ENCODE data around the gene CFAP299. TPM values are rescaled to one million over a fixed set of nuclear protein-coding genes. Genes with fewer than 3 reads are reported as not detected.

Gene CFAP299
- total RNA-seq, 1 experiment from 2014 or later = not detected

GRCh38 chr4:80840396-80840795 is 504.9 kb downstream of the CFAP299 start:
- DNase-seq (ENCODE audit: low read depth, low spot score) (no peak), ATAC-seq (no peak)
- Histone ChIP-seq H3K9ac (ENCODE audit: low read length) (no peak overlapping the region), H3K4me3 (replicated peaks in 1 of 2; ENCODE audit: low read depth in 1 of 2, low read length in 2 of 2) (no peak overlapping the region), H3K4me1 (ENCODE audit: control insufficient read depth in 1 of 2, insufficient read depth in 2 of 2, low read length in 2 of 2) (no peaks in the 10 kb centered on the region), H3K79me2 (ENCODE audit: insufficient read depth, low read length) (no peaks in the 10 kb centered on the region), H3K9me3 (ENCODE audit: control insufficient read depth in 1 of 2, insufficient read depth in 1 of 2, low read depth in 1 of 2, low read length in 2 of 2) (no peaks in the 10 kb centered on the region), H3K9me2 (ENCODE audit: insufficient read depth) (no peaks in the 10 kb centered on the region), H3K4me2 (ENCODE audit: low read length) (no peak overlapping the region), H3K36me3 (ENCODE audit: control insufficient read depth in 1 of 2, insufficient read depth in 2 of 2, low read length in 2 of 2) (no peaks in the 10 kb centered on the region), H3K27ac (ENCODE audit: low read depth, low read length) (no peak overlapping the region), H3K27me3 (ENCODE audit: insufficient read depth, low read length) (no peaks in the 10 kb centered on the region), H4K20me1 (ENCODE audit: insufficient read depth) (no peaks in the 10 kb centered on the region), H2AFZ (ENCODE audit: low read depth, low read length, poor library complexity, severe bottlenecking) (no peak overlapping the region)
- no TSS peak for BruUV-seq (replicated peaks)
- ChIA-PET POLR2A (no interaction called here), RAD21 (ENCODE audit: low non-redundant PET in 1 of 2, low total read pairs in 2 of 2, uncharacterized antibody in 2 of 2, unreplicated experiment in 2 of 2) (no interaction called here), CTCF (no interaction called here)
- intact Hi-C loops (cut with micrococcal nuclease) = no loop called here
- no peak for TF ChIP-seq EGR1 (IDR thresholded peaks at IDR 0.05; ENCODE audit: low read depth)
- no peak for TF ChIP-seq ATF3 (IDR thresholded peaks at IDR 0.05)
- TF ChIP-seq ZNF274 (IDR thresholded peaks at IDR 0.05; ENCODE audit: low read depth, low read length) = no peak
- TF ChIP-seq ELF1 (IDR thresholded peaks at IDR 0.05; ENCODE audit: borderline replicate concordance, low read depth) = no peak
- no peak for TF ChIP-seq SIN3A (IDR thresholded peaks at IDR 0.05; ENCODE audit: low read depth)
- TF ChIP-seq CEBPB (IDR thresholded peaks at IDR 0.05; ENCODE audit: low read depth) = no peak
- no peak for TF ChIP-seq POLR2A (IDR thresholded peaks at IDR 0.05; ENCODE audit: borderline replicate concordance, extremely low read depth, insufficient read depth, insufficient read length)
- TF ChIP-seq JUND (IDR thresholded peaks at IDR 0.05) = no peak
- no peak for TF ChIP-seq MAX (IDR thresholded peaks at IDR 0.05)
- no peak for TF ChIP-seq SP1 (IDR thresholded peaks at IDR 0.05; ENCODE audit: low read depth)
- TF ChIP-seq CBX3 (IDR thresholded peaks at IDR 0.05; ENCODE audit: low read depth) = no peak
- no peak for TF ChIP-seq ZFX (IDR thresholded peaks at IDR 0.05)
- no peak for TF ChIP-seq ZBTB33 (IDR thresholded peaks at IDR 0.05; ENCODE audit: extremely low read depth, insufficient replicate concordance, low read length)
- no peak for TF ChIP-seq CTCF (IDR thresholded peaks at IDR 0.05 in 2 of 3, conservative IDR thresholded peaks at IDR 0.05 in 1 of 3; ENCODE audit: borderline replicate concordance in 1 of 3, insufficient read depth in 1 of 3, low read depth in 2 of 3, low read length in 2 of 3)
- no peak for TF ChIP-seq REST (IDR thresholded peaks at IDR 0.05; ENCODE audit: low read depth)
- TF ChIP-seq POLR2AphosphoS5 (IDR thresholded peaks at IDR 0.05; ENCODE audit: low read depth, low read length) = no peak
- no peak for TF ChIP-seq TCF7L2 (IDR thresholded peaks at IDR 0.05; ENCODE audit: borderline replicate concordance, extremely low read depth, insufficient read depth, insufficient read length)
- TF ChIP-seq SRF (IDR thresholded peaks at IDR 0.05; ENCODE audit: low read depth) = no peak

Measured in HCT116 (cell line).